GM21515 (cell line): ENCODE measurements around the gene ZNF511.
"Not testable (repeated sequence)": the region's sequence is repeated elsewhere in the genome, so short reads cannot be mapped to it uniquely, and the experiment has no call there.

Experiments used
- ATAC-seq: cut with Tn5 transposase; IDR thresholded peaks from one replicate; pipeline ENCODE4 v1.9.1; 2021; ENCODE audit not compliant: unreplicated experiment

The ZNF511 gene

GRCh38 chr10:133308421-133309099 is at the start of gene ZNF511, which contains the start of gene TUBGCP2:
Gene ZNF511, plus strand, starts transcription at chr10:133308914. Its CDS starts 30 bp downstream, at chr10:133308944.
Gene TUBGCP2, minus strand, starts transcription at chr10:133308872. Its CDS starts 5,931 bp downstream, at chr10:133302941.
- peak; percentile 74 for ATAC-seq

GRCh38 chr10:133259602-133259989 is 49.1 kb upstream of the ZNF511 start:
- ATAC-seq, result no peak

GRCh38 chr10:133260895-133261725 is 47.6 kb upstream of the ZNF511 start:
- ATAC-seq, result peak; percentile 44

- ATAC-seq, result peak; percentile 47
Observed at GRCh38 chr10:133261726-133262325, 46.9 kb upstream of the ZNF511 start.

GRCh38 chr10:133262696-133263095 is 46.0 kb upstream of the ZNF511 start:
- ATAC-seq, result no peak

- ATAC-seq, result no peak
Observed at GRCh38 chr10:133263674-133264073, 45.0 kb upstream of the ZNF511 start.

GRCh38 chr10:133264461-133264860 is 44.3 kb upstream of the ZNF511 start:
- ATAC-seq, result no peak

GRCh38 chr10:133265052-133265451 is 43.7 kb upstream of the ZNF511 start:
- not testable (repeated sequence) for ATAC-seq

- no peak for ATAC-seq
Observed at GRCh38 chr10:133266056-133266795, 42.5 kb upstream of the ZNF511 start.

- ATAC-seq, result no peak
Observed at GRCh38 chr10:133267293-133267692, 41.4 kb upstream of the ZNF511 start.

- ATAC-seq, result no peak
Observed at GRCh38 chr10:133267829-133268228, 40.9 kb upstream of the ZNF511 start.

GRCh38 chr10:133268532-133268931 is 40.2 kb upstream of the ZNF511 start:
- ATAC-seq, result no peak

GRCh38 chr10:133269367-133269766 is 39.3 kb upstream of the ZNF511 start:
- ATAC-seq, result no peak

- ATAC-seq, result no peak
Observed at GRCh38 chr10:133270204-133270603, 38.5 kb upstream of the ZNF511 start.

GRCh38 chr10:133270773-133271297 is 37.9 kb upstream of the ZNF511 start:
- no peak for ATAC-seq

GRCh38 chr10:133271521-133272300 is 37.0 kb upstream of the ZNF511 start:
- no peak for ATAC-seq

GRCh38 chr10:133272301-133272963 is 36.3 kb upstream of the ZNF511 start:
- ATAC-seq, result no peak

GRCh38 chr10:133272964-133273420 is 35.7 kb upstream of the ZNF511 start:
- no peak for ATAC-seq

- ATAC-seq, result no peak
Observed at GRCh38 chr10:133273534-133274143, 35.1 kb upstream of the ZNF511 start.
